UCSD-AML1 (cell line): ENCODE results near the gene PSG2.
"Not testable (repeated sequence)": the region's sequence is repeated elsewhere in the genome, so short reads cannot be mapped to it uniquely, and the experiment has no call there.

Experiments
- DNase-seq: peaks from one replicate; lab custom pipeline; 2025; ENCODE audit not compliant: unreplicated experiment; lab: John Stamatoyannopoulos, UW

The PSG2 gene

DNA sequence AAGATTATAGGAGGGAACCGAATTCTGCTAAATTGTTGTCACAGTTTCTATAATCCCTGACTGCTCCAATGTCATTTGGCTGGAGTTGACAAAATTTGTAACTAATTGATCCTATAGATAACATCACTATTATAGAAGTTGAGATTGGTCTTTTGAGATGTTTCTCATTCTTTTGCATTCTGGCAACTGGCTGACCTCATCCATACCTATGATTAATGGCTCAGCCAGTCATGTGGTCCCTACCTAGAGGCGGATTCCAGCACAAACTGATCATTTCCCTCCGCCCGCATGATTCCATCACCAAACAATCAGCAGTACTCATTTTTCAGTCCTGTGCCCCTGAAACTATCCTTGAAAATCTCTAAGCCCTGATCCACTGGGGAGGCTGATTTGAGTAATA, 4.2 kb downstream of the PSG2 start:
- DNase-seq, result no peak

DNA sequence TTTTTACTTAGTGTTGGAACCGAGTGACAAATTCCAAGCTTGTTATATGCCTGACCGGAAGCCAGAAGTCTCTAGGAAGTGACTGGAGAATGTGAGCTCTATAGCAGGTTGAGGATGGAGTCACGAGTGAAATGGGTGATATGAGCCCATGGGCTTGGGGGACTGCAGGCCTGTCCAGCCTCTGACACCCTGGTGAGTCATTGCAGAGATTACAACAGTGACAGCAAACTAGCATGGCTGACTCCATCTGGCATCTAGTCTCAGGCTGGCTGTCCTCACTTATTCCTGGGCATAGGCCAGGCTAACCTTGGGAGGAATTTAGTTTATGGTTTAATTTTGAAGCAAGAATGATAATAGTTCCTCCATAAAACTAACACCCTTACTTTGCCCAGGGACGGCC, 4.6 kb downstream of the PSG2 start:
- not testable (repeated sequence) for DNase-seq

DNA sequence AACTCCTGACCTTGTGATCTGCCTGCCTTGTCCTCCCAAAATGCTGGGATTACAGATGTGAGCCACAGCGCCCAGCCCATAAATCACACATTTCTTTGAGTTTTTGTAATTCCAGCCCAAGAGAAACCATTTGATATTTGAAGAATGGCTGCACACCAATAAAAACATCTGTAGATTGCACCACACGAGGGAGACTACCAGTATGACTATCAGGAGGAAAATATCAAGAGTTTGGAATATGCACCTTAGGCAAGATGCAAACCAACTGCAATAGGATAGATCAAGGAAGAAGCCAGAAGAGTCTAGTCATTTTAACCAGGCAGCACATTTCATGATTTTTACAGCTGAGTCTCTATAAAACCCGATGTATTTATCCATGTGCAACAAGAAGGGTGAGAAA, 20.1 kb downstream of the PSG2 start:
- DNase-seq, result not testable (repeated sequence)

- DNase-seq, result not testable (repeated sequence)
Observed at GRCh38 chr19:43061326-43061725, 21.2 kb downstream of the PSG2 start.

DNA sequence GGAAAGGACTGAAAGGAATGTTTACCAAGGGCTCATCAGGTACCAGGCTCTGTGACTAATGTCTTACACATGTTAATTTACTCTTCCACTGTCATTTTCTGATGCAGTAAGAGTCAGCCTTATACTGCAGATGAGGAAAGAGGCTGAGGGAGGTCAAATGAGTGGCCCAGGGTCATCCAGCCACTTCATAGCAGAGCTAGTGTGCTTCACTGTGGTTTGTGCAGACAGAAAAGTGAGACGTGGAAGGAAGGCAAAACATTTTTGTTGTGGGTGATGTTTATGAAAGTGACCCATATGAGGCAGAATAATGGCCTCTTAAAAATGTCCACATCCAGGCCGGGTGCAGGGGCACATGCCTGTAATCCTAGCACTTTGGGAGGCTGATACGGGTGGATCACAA, 22.2 kb downstream of the PSG2 start:
- not testable (repeated sequence) for DNase-seq

DNA sequence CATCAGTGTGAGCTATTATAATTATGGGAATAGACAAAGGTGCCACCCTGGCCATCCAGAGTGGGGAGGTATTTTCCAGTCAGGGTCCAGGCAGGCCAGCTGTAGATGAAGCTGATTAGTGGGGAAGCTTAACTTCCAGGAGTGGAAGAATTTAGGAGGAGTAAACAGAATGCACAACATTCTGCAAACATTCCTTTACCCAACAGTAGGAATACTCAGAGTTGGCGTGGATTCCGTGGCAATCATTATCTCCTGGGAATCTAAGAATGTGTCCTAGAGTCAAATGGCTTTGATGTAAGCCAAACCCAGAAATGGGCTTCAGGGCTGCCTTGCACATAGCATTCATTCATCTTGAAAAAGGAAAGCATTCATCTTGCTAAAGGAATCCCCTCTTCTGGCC, 23.0 kb downstream of the PSG2 start:
- DNase-seq, result not testable (repeated sequence)

GRCh38 chr19:43058440-43058839, 24.1 kb downstream of the PSG2 start:
- DNase-seq, result not testable (repeated sequence)

- not testable (repeated sequence) for DNase-seq
Observed at GRCh38 chr19:43047966-43048365, 34.5 kb downstream of the PSG2 start.

GRCh38 chr19:43046578-43046977, 35.9 kb downstream of the PSG2 start:
- DNase-seq, result not testable (repeated sequence)

DNA sequence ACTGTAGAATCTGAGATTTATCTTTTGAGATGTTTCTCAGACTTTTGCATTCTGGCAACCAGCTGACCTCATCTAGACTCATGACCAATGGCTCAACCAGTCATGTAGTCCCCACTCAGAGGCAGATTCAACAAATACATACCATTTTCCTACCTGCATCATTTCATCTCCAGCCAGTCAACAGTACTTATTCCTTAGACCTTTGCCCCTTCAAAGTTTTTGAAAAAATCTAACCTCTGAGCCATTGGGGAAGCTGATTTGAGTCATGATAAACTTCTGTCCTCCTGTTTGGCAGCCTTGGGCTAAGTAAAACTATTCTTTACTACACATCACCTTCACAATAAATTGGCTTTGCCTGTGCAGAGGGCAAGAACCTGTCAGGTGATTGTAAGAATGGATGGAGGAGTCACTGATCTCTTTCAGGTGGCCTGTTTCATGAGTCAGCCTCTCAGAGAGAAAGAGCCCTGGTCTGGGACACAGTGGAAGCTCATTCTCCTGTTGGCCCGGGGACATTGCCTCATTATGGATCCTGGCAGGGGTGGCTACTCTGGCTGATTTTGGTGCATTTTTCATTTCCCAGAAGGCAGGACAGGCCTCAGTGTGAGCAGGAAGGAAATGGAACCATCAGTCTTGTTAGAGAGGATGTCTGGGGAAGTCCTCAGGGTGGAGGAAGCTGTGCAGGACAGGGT, 38.9 kb downstream of the PSG2 start:
- DNase-seq, result not testable (repeated sequence)

DNA sequence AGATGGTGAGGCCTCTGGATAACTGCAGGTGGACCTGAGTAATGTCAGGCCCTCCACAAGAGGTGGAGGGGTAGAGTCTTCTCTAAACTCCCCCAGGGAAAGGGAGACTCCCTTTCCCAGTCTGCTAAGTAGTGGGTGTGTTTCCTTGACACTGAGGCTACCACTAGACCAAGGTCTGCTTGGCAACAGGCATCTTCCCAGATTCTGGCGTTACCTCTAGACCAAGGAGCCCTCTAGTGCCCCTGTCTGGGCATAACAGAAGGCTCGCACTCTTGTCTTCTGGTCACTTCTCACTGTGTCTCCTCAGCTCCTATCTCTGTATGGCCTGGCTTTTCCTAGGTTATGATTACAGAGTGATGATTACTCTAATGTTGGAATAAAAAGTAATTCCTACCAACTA, 50.9 kb downstream of the PSG2 start:
- not testable (repeated sequence) for DNase-seq

DNA sequence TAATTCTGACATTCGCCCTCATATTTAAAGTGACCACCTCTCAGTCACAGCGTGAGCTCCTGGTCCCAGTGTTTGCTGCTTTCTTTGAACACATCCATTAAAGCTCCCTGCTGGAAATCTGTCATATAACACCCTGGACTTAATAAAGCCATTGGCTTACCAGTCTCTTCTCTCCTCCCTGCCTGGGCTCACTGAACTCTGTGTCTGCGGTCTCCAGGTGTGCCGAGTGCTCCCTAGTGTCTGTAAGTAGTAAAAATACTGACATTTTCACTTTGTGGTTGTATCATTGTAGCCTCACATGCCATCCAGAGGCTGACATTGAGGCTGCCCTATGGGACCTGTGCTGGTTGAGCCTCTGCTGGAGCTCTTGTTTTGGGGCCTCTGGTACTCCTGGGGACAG, 53.6 kb downstream of the PSG2 start:
- no peak for DNase-seq

DNA sequence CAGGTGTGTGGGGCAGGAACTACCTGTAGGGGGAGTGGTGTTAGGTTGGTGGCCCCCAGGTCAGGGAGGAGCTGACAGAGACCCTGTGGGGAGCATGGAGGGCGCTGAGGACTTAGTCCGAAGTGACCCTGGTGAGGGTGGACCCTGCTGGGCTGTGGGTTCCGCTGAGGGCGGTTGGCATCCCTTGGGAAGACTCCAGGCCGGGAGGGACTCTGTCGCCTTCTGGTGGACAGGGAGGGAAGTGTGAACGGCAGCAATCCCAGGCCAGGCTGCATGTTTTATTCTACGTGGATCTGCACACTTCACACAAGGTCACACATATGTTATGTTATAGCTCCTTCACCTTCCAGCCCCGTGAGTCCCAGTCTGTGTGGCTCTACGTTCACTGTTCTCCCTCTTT, 54.5 kb downstream of the PSG2 start:
- not testable (repeated sequence) for DNase-seq

DNA sequence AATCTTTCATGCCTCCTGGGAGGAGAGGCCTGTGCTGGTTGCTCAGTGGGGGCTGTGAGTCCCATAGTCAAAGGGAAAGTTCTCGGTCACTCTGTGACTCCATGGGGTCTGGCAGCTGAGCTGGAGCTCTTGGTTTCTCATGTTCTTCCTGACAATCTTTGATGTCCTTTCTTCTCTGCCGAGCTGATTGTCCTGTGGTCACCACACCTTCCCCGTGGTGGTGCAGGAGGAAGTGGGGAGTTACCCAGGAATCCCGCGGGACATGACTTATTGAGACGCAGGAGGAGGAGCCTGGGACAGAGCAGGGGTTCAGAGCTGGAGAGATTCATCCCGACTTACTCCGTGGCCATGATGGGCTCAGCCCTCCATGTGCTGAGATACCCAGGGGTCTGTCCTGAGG, 55.4 kb downstream of the PSG2 start:
- DNase-seq, result not testable (repeated sequence)

- DNase-seq, result not testable (repeated sequence)
Observed at GRCh38 chr19:43026369-43026768, 56.1 kb downstream of the PSG2 start, which contains the start of gene PSG11. Gene PSG11, minus strand, starts transcription at chr19:43026469. Its CDS starts 97 bp downstream, at chr19:43026372.

DNA sequence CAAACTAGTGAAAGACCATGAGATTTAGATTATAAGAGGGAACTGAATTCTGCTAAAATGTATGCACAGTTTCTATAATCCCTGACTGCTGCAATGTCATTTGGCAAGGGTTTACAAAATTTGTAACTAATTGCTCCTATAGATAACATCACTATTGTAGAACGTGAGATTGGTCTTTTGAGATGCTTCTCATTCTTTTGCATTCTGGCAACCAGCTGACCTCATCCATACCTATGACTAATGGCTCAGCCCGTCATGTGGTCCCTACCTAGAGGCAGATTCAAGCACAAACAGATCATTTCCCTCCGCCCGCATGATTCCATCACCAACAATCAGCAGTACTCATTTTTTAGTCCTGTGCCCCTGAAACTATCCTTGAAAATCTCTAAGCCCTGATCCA, 60.4 kb downstream of the PSG2 start:
- not testable (repeated sequence) for DNase-seq

DNA sequence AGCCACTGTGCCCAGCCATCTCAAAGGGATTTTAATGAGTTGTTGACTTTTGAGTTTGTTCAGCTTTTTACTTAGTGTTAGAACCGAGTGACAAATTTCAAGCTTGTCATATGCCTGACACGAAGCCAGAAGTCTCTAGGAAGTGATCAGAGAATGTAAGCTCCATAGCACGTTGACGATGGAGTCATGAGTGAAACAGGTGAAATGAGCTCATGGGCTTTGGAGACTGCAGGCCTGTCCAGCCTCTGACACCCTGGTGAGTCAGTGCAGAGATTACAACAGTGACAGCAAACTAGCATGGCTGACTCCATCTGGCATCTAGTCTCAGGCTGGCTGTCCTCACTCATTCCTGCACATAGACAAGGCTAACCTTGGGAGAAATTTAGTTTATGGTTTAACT, 60.9 kb downstream of the PSG2 start:
- not testable (repeated sequence) for DNase-seq

DNA sequence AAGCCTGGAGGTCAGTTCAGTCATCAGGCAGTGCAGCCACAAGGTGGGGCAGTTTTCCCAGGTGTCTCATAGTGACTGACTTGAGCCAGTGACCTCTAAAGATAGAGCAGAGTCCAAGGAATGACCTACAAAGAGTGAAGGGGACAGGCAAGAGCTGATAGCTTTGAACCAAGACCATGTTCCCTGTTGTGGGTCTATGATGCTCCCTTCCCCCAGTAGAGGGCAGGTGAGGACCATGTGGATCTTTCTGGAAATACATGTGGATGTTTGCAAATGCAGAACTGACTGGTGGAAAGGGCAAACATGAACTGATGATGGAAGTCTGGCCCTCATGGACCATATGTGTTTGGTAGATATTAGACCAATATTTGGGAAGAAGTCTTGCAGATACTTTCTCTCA, 62.9 kb downstream of the PSG2 start:
- not testable (repeated sequence) for DNase-seq
